ENCODE measurements around the gene GPR39. TPM values are rescaled to one million over a fixed set of nuclear protein-coding genes. Genes with fewer than 3 reads are reported as not detected.
A peak's percentile ranks its signal among the peaks of the same experiment; 100 is the strongest.

The GPR39 gene
- 1 to 10 TPM in 1 of 4 donors, under 1 TPM in 1, not detected in 2; 0.13 to 1.3 TPM for total RNA-seq

- H3K27me3 ChIP-seq = peaks cover 0 to 9% (median 0%) of the 10 kb centered on the region in 4 donors
- peaks cover 12 to 18% (median 16%) of the 10 kb centered on the region in 4 donors for H3K4me1 ChIP-seq
- H3K27ac ChIP-seq (replicated peaks in 1 of 4) = no peak within 1 kb of the TSS
- DNase-seq (ENCODE audit: extremely low spot score) = no peak
- no peaks in the 10 kb centered on the region for H3K36me3 ChIP-seq
- 54% methylated on average over 20 of the region's 23 CpGs for WGBS
- H3K9me3 ChIP-seq = no peaks in the 10 kb centered on the region
- intact Hi-C loops (cut with DNase I) = no loop called here
- H3K4me3 ChIP-seq = peak within 1 kb of the TSS; percentile 52 to 69 (median 58)
- TF ChIP-seq EP300 (IDR thresholded peaks at IDR 0.05) = no peak
- no peak for TF ChIP-seq POLR2A (IDR thresholded peaks at IDR 0.05; ENCODE audit: low read depth)
- TF ChIP-seq CTCF (IDR thresholded peaks at IDR 0.05) = no peak
- TF ChIP-seq POLR2AphosphoS5 (IDR thresholded peaks at IDR 0.05) = no peak
Observed at GRCh38 chr2:132416723-132417395, at the start of gene GPR39. GPR39 (plus strand) TSS chr2:132416805.

GRCh38 chr2:132368191-132368590, 48.4 kb upstream of the GPR39 start:
- Histone ChIP-seq H3K27me3 (peaks cover 0 to 6% (median 0%) of the 10 kb centered on the region in 4 donors), H3K4me1 (no peaks in the 10 kb centered on the region), H3K4me3 (no peak overlapping the region), H3K27ac (replicated peaks in 1 of 4) (no peak overlapping the region), H3K36me3 (no peaks in the 10 kb centered on the region), H3K9me3 (peaks cover 0 to 11% (median 3%) of the 10 kb centered on the region in 4 donors)
- intact Hi-C loops (cut with DNase I) = no loop called here
- TF ChIP-seq CTCF (IDR thresholded peaks at IDR 0.05) (no peak), POLR2AphosphoS5 (IDR thresholded peaks at IDR 0.05) (no peak), POLR2A (IDR thresholded peaks at IDR 0.05; ENCODE audit: low read depth) (no peak), EP300 (IDR thresholded peaks at IDR 0.05) (no peak)
- WGBS = 39% methylated on average over 2 of the region's 2 CpGs
- DNase-seq (ENCODE audit: extremely low spot score) = no peak

- H3K36me3 ChIP-seq = no peaks in the 10 kb centered on the region
- DNase-seq (ENCODE audit: extremely low spot score) = no peak
- no peak overlapping the region for H3K27ac ChIP-seq (replicated peaks in 1 of 4)
- no peak overlapping the region for H3K4me3 ChIP-seq
- no peaks in the 10 kb centered on the region for H3K4me1 ChIP-seq
- WGBS = 98% methylated on average over 3 of the region's 3 CpGs
- no peak for TF ChIP-seq CTCF (IDR thresholded peaks at IDR 0.05)
- TF ChIP-seq POLR2AphosphoS5 (IDR thresholded peaks at IDR 0.05) = no peak
- no peak for TF ChIP-seq EP300 (IDR thresholded peaks at IDR 0.05)
- TF ChIP-seq POLR2A (IDR thresholded peaks at IDR 0.05; ENCODE audit: low read depth) = no peak
- H3K9me3 ChIP-seq = no peaks in the 10 kb centered on the region
- intact Hi-C loops (cut with DNase I) = no loop called here
- H3K27me3 ChIP-seq = peaks cover 0 to 4% (median 0%) of the 10 kb centered on the region in 4 donors
Observed at GRCh38 chr2:132372276-132372675, 44.3 kb upstream of the GPR39 start.

- Histone ChIP-seq H3K4me1 (no peaks in the 10 kb centered on the region), H3K4me3 (no peak overlapping the region), H3K27ac (replicated peaks in 1 of 4) (peak overlapping the region in 2 of 4 donors; percentile 16 to 65), H3K27me3 (no peaks in the 10 kb centered on the region), H3K9me3 (no peaks in the 10 kb centered on the region), H3K36me3 (no peaks in the 10 kb centered on the region)
- 78% methylated on average over 5 of the region's 5 CpGs for WGBS
- intact Hi-C loops (cut with DNase I) = no loop called here
- no peak for DNase-seq (ENCODE audit: extremely low spot score)
- TF ChIP-seq POLR2A (IDR thresholded peaks at IDR 0.05; ENCODE audit: low read depth) (no peak), CTCF (IDR thresholded peaks at IDR 0.05) (no peak), EP300 (IDR thresholded peaks at IDR 0.05) (no peak), POLR2AphosphoS5 (IDR thresholded peaks at IDR 0.05) (no peak)
Observed at GRCh38 chr2:132373391-132374135, 43.0 kb upstream of the GPR39 start.

Data from esophagus muscularis mucosa (tissue), 4 donors.